WTC11 (cell line): ENCODE data around the gene LTBP3. TPM values are rescaled to one million over a fixed set of nuclear protein-coding genes. Genes with fewer than 3 reads are reported as not detected.

Source experiments
- ATAC-seq: fragments of 200-7000 bp; cut with Tn5 transposase; 2 replicates; pipeline ENCODE4 v1.10.0; 2021; ENCODE audit warnings: mild to moderate bottlenecking, moderate library complexity
- CTCF ChIA-PET: fragments of 300-600 bp; sonication (Branson Sonifier 250); formaldehyde crosslinking; loops from one replicate; lab custom pipeline; 2021; ENCODE audit warnings: antibody characterized with exemption; lab: Charles Lee
- POLR2A ChIA-PET: fragments of 350-600 bp; sonication (Branson Sonifier 250); formaldehyde crosslinking; loops from one replicate; lab custom pipeline; 2021; ENCODE audit warnings: antibody characterized with exemption; lab: Charles Lee
- DNase-seq: peaks from one replicate; pipeline ENCODE4 v3.0.0; 2021; ENCODE audit warnings: low spot score
- H3K27ac Mint-ChIP-seq: 2 replicates; pipeline ENCODE4 v1.8.0; 2021; ENCODE audit warnings: mixed read lengths
- H3K27me3 Mint-ChIP-seq: 2 replicates; pipeline ENCODE4 v1.8.0; 2021; ENCODE audit warnings: low read depth, mild to moderate bottlenecking, moderate library complexity, mixed read lengths
- H3K36me3 Mint-ChIP-seq: 2 replicates; pipeline ENCODE4 v1.8.0; 2021; ENCODE audit warnings: mixed read lengths
- H3K4me1 Mint-ChIP-seq: 2 replicates; pipeline ENCODE4 v1.8.0; 2022; ENCODE audit warnings: mixed read lengths
- H3K4me3 Mint-ChIP-seq: 2 replicates; pipeline ENCODE4 v1.8.0; 2021; ENCODE audit warnings: mild to moderate bottlenecking, moderate library complexity, mixed read lengths
- H3K9me3 Mint-ChIP-seq: 2 replicates; pipeline ENCODE4 v1.8.0; 2021; ENCODE audit warnings: mixed read lengths
- AR ChIP-seq: fragments of 250-450 bp; sonication (Bioruptor Pico); IDR thresholded peaks from 2 replicates; pipeline ENCODE4 v1.9.0; 2021; ENCODE audit warnings: mild to moderate bottlenecking
- ATF1 ChIP-seq: sonication (generic); formaldehyde crosslinking; IDR thresholded peaks from 2 replicates; pipeline ENCODE4 v1.8.1; 2023; ENCODE audit warnings: mild to moderate bottlenecking, moderate library complexity, missing genetic modification reagents
- ATF3 ChIP-seq: sonication (generic); formaldehyde crosslinking; conservative IDR thresholded peaks from 2 replicates; pipeline ENCODE4 v1.8.1; 2022; ENCODE audit warnings: mild to moderate bottlenecking, missing genetic modification reagents
- E2F5 ChIP-seq: sonication (generic); formaldehyde crosslinking; IDR thresholded peaks from 2 replicates; pipeline ENCODE4 v1.8.1; 2022; ENCODE audit warnings: mild to moderate bottlenecking, moderate library complexity, missing genetic modification reagents
- ESRRA ChIP-seq: sonication (generic); formaldehyde crosslinking; IDR thresholded peaks from 2 replicates; pipeline ENCODE4 v1.8.1; 2022; ENCODE audit warnings: mild to moderate bottlenecking, missing genetic modification reagents, borderline replicate concordance
- JAZF1 ChIP-seq: fragments of 250-450 bp; sonication (Bioruptor Pico); IDR thresholded peaks from 2 replicates; pipeline ENCODE4 v1.9.0; 2021; ENCODE audit warnings: moderate library complexity, mild to moderate bottlenecking, inconsistent platforms
- MAX ChIP-seq: sonication (generic); formaldehyde crosslinking; IDR thresholded peaks from 2 replicates; pipeline ENCODE4 v1.8.0; 2022; ENCODE audit warnings: mild to moderate bottlenecking, missing genetic modification reagents
- MLX ChIP-seq: sonication (generic); formaldehyde crosslinking; IDR thresholded peaks from 2 replicates; pipeline ENCODE4 v1.8.1; 2023; ENCODE audit warnings: mild to moderate bottlenecking, missing genetic modification reagents, moderate library complexity
- NR1H2 ChIP-seq: sonication (generic); formaldehyde crosslinking; IDR thresholded peaks from 2 replicates; pipeline ENCODE4 v1.9.0; 2021; ENCODE audit warnings: mild to moderate bottlenecking, moderate library complexity, missing genetic modification reagents
- NR2C2 ChIP-seq: sonication (generic); formaldehyde crosslinking; IDR thresholded peaks from 2 replicates; pipeline ENCODE4 v1.8.0; 2022; ENCODE audit warnings: mild to moderate bottlenecking, missing genetic modification reagents
- PRDM15 ChIP-seq: sonication (generic); formaldehyde crosslinking; IDR thresholded peaks from 2 replicates; pipeline ENCODE4 v1.8.0; 2022; ENCODE audit warnings: missing genetic modification reagents
- PRRX2 ChIP-seq: fragments of 250-450 bp; sonication (Bioruptor Pico); IDR thresholded peaks from 2 replicates; pipeline ENCODE4 v1.8.0; 2021; ENCODE audit warnings: mild to moderate bottlenecking
- SMAD4 ChIP-seq: sonication (generic); formaldehyde crosslinking; IDR thresholded peaks from 2 replicates; pipeline ENCODE4 v1.8.0; 2022; ENCODE audit warnings: mild to moderate bottlenecking, missing genetic modification reagents
- TEAD4 ChIP-seq: sonication (generic); formaldehyde crosslinking; IDR thresholded peaks from 2 replicates; pipeline ENCODE4 v1.8.0; 2022; ENCODE audit warnings: mild to moderate bottlenecking, missing genetic modification reagents
- ZBTB21 ChIP-seq: sonication (generic); formaldehyde crosslinking; IDR thresholded peaks from 2 replicates; pipeline ENCODE4 v1.8.1; 2023; ENCODE audit warnings: mild to moderate bottlenecking, missing genetic modification reagents, borderline replicate concordance
- ZBTB43 ChIP-seq: sonication (generic); formaldehyde crosslinking; IDR thresholded peaks from 2 replicates; pipeline ENCODE4 v1.8.1; 2023; ENCODE audit warnings: mild to moderate bottlenecking, missing genetic modification reagents
- ZNF138 ChIP-seq: sonication (generic); formaldehyde crosslinking; conservative IDR thresholded peaks from 2 replicates; pipeline ENCODE4 v1.8.1; 2022; ENCODE audit warnings: mild to moderate bottlenecking, moderate library complexity, missing genetic modification reagents
- ZNF263 ChIP-seq: sonication (generic); formaldehyde crosslinking; IDR thresholded peaks from 2 replicates; pipeline ENCODE4 v1.8.1; 2022; ENCODE audit warnings: low read depth, mild to moderate bottlenecking, moderate library complexity, missing genetic modification reagents
- ZNF281 ChIP-seq: sonication (generic); formaldehyde crosslinking; IDR thresholded peaks from 2 replicates; pipeline ENCODE4 v1.8.0; 2023; ENCODE audit warnings: mild to moderate bottlenecking, missing genetic modification reagents
- ZNF317 ChIP-seq: sonication (generic); formaldehyde crosslinking; IDR thresholded peaks from 2 replicates; pipeline ENCODE4 v1.8.1; 2023; ENCODE audit warnings: low read depth, mild to moderate bottlenecking, moderate library complexity, missing genetic modification reagents, borderline replicate concordance
- total RNA-seq: library from RNA; stranded (reverse); gene quantifications from 3 replicates; pipeline ENCODE4 v1.2.3, GENCODE V29; 2021

Gene LTBP3
- total RNA-seq, 1 experiment from 2014 or later, result 20.7 TPM

GRCh38 chr11:65555693-65556231 is 2.4 kb downstream of the LTBP3 start (continued):
- TF ChIP-seq MLX (CRISPR knock-in tag) (no peak), PRDM15 (CRISPR knock-in tag) (no peak), JAZF1 (CRISPR knock-in tag) (no peak), ZBTB43 (CRISPR knock-in tag) (no peak), PRRX2 (CRISPR knock-in tag) (no peak), E2F5 (CRISPR knock-in tag) (no peak), ATF1 (CRISPR knock-in tag) (no peak), ATF3 (CRISPR knock-in tag) (no peak), ZNF317 (CRISPR knock-in tag) (no peak), AR (CRISPR knock-in tag) (no peak), NR1H2 (CRISPR knock-in tag) (no peak), TEAD4 (CRISPR knock-in tag) (no peak), ZNF138 (no peak)

- no peak for TF ChIP-seq MAX (CRISPR knock-in tag)
- no peak for TF ChIP-seq ZNF263
- TF ChIP-seq ZNF281 (CRISPR knock-in tag), result no peak
- no peak for TF ChIP-seq ZBTB21 (CRISPR knock-in tag)
- no peak for TF ChIP-seq ESRRA (CRISPR knock-in tag)
- no peak for TF ChIP-seq SMAD4 (CRISPR knock-in tag)
- TF ChIP-seq NR2C2 (CRISPR knock-in tag), result no peak
- H3K4me1 Mint-ChIP-seq, result peaks cover 51% of the 10 kb centered on the region
- POLR2A ChIA-PET, result interaction anchor here (1.2 kb wide), 1 partner anchor 15 kb away, joined by 3 read pairs; the partner anchor contains the start of gene ZNRD2
- CTCF ChIA-PET, result interaction anchor here (1.1 to 5.8 kb wide), 4 partner anchors 15 to 52 kb away, joined by 3 to 171 read pairs (median 6); partner anchors contain the start of genes FAM89B and ZNRD2
- H3K27ac Mint-ChIP-seq, result no peak overlapping the region
- peak overlapping the region; percentile 52 for H3K4me3 Mint-ChIP-seq
- DNase-seq, result no peak
- H3K27me3 Mint-ChIP-seq, result peaks cover 67% of the 10 kb centered on the region
- no peak for ATAC-seq
- H3K36me3 Mint-ChIP-seq, result no peaks in the 10 kb centered on the region
- H3K9me3 Mint-ChIP-seq, result no peaks in the 10 kb centered on the region
Observed at GRCh38 chr11:65554842-65555430, 3.2 kb downstream of the LTBP3 start.
